IMR-90 (cell line): Measurements from ENCODE around the gene NT5DC2. TPM values are rescaled to one million over a fixed set of nuclear protein-coding genes. Genes with fewer than 3 reads are reported as not detected.

Experiments
- ATAC-seq: fragments of 200-7000 bp; cut with Tn5 transposase; 2 replicates; pipeline ENCODE4 v1.9.1; 2020; ENCODE audit warnings: low read depth, mild to moderate bottlenecking, moderate library complexity
- BruUV-seq: library from RNA; stranded (reverse); fragments of 400-500 nt; replicated peaks from 2 replicates; lab custom pipeline; 2021; lab: Mats Ljungman, UMichigan
- CTCF ChIA-PET: fragments of 300-600 bp; formaldehyde crosslinking; extraction: SDS; loops from one replicate; lab custom pipeline; 2021; ENCODE audit warnings: antibody characterized with exemption; lab: Yijun Ruan, JAX
- POLR2A ChIA-PET: fragments of 300-600 bp; sonication (Branson Sonifier 250); formaldehyde crosslinking; loops from one replicate; lab custom pipeline; 2022; ENCODE audit warnings: antibody characterized with exemption; ENCODE audit not compliant: unreplicated experiment; lab: Charles Lee
- DNase-seq: peaks from one replicate; pipeline ENCODE4 v3.0.0; 2013
- H2AFZ ChIP-seq: replicated peaks from 2 replicates; pipeline ENCODE3; 2013; ENCODE audit warnings: low read length, mild to moderate bottlenecking; ENCODE audit not compliant: poor library complexity
- H2AK5ac ChIP-seq: 2 replicates; pipeline ENCODE4 v1.6.1; 2013; ENCODE audit warnings: low read depth, low read length, inconsistent platforms
- H2AK9ac ChIP-seq: replicated peaks from 2 replicates; pipeline ENCODE3; 2013; ENCODE audit warnings: mild to moderate bottlenecking, low read depth, low read length, moderate library complexity; ENCODE audit not compliant: poor library complexity
- H2BK120ac ChIP-seq: 2 replicates; pipeline ENCODE4 v1.6.1; 2013; ENCODE audit warnings: low read depth, low read length, inconsistent platforms
- H2BK15ac ChIP-seq: 3 replicates; pipeline ENCODE4 v1.6.1; 2013; ENCODE audit warnings: low read depth, low read length, inconsistent platforms
- H2BK20ac ChIP-seq: 2 replicates; pipeline ENCODE4 v1.6.1; 2013; ENCODE audit warnings: low read depth, mild to moderate bottlenecking, inconsistent platforms, low read length, moderate library complexity
- H2BK5ac ChIP-seq: 2 replicates; pipeline ENCODE4 v1.6.1; 2013; ENCODE audit warnings: mild to moderate bottlenecking, low read depth, low read length, inconsistent platforms; ENCODE audit not compliant: poor library complexity, severe bottlenecking
- H3K14ac ChIP-seq: replicated peaks from 2 replicates; pipeline ENCODE4 v1.6.1; 2013; ENCODE audit warnings: low read depth, low read length, inconsistent platforms
- H3K18ac ChIP-seq: 2 replicates; pipeline ENCODE4 v1.6.1; 2013; ENCODE audit warnings: low read depth, low read length, control low read depth
- H3K23ac ChIP-seq: 2 replicates; pipeline ENCODE4 v1.6.1; 2013; ENCODE audit warnings: low read depth, low read length, inconsistent platforms
- H3K27ac ChIP-seq: 2 replicates; pipeline ENCODE4 v1.5.1; 2013; ENCODE audit warnings: mild to moderate bottlenecking, control low read depth, low read length; ENCODE audit not compliant: insufficient read depth
- H3K27me3 ChIP-seq: 2 replicates; pipeline ENCODE4 v1.6.1; 2013; ENCODE audit warnings: low read length; ENCODE audit not compliant: control insufficient read depth, insufficient read depth
- H3K36me3 ChIP-seq: 2 replicates; pipeline ENCODE4 v1.6.1; 2013; ENCODE audit warnings: low read length, mixed read lengths; ENCODE audit not compliant: control insufficient read depth, insufficient read depth
- H3K4ac ChIP-seq: 2 replicates; pipeline ENCODE4 v1.6.1; 2013; ENCODE audit warnings: low read depth, low read length, inconsistent platforms
- H3K4me1 ChIP-seq: 2 replicates; pipeline ENCODE4 v1.6.1; 2013; ENCODE audit warnings: low read length, mixed read lengths; ENCODE audit not compliant: control insufficient read depth, insufficient read depth
- H3K4me2 ChIP-seq: 2 replicates; pipeline ENCODE4 v1.6.1; 2013; ENCODE audit warnings: low read depth, mild to moderate bottlenecking, control low read depth, low read length, moderate library complexity
- H3K4me3 ChIP-seq: 2 replicates; pipeline ENCODE4 v1.5.1; 2013; ENCODE audit warnings: low read depth, mild to moderate bottlenecking, control low read depth, low read length, moderate library complexity; ENCODE audit not compliant: insufficient read depth
- H3K56ac ChIP-seq: 2 replicates; pipeline ENCODE4 v1.6.1; 2013; ENCODE audit warnings: low read length, inconsistent platforms; ENCODE audit not compliant: insufficient read depth; ENCODE audit errors: extremely low read depth
- H3K79me1 ChIP-seq, 2 experiments: 2 replicates each; pipeline ENCODE4 v1.6.1; 2013; ENCODE audit warnings: low read length in 2 of 2, inconsistent platforms in 1 of 2, low read depth in 1 of 2
- H3K9ac ChIP-seq: 2 replicates; pipeline ENCODE4 v1.6.1; 2013; ENCODE audit warnings: low read depth, low read length, control low read depth
- H3K9me1 ChIP-seq: 2 replicates; pipeline ENCODE4 v1.6.1; 2013; ENCODE audit warnings: low read length, inconsistent platforms; ENCODE audit not compliant: insufficient read depth
- H3K9me3 ChIP-seq: 2 replicates; pipeline ENCODE4 v1.6.1; 2013; ENCODE audit warnings: low read length; ENCODE audit not compliant: control insufficient read depth, insufficient read depth
- H4K20me1 ChIP-seq: 2 replicates; pipeline ENCODE4 v1.6.1; 2013; ENCODE audit warnings: low read length, inconsistent platforms; ENCODE audit not compliant: insufficient read depth
- H4K5ac ChIP-seq: 2 replicates; pipeline ENCODE4 v1.6.1; 2013; ENCODE audit warnings: mild to moderate bottlenecking, low read depth, low read length, control low read depth
- H4K8ac ChIP-seq, 2 experiments: 2 replicates each; pipeline ENCODE4 v1.6.1; 2013; ENCODE audit warnings: low read depth in 2 of 2, low read length in 2 of 2, control low read depth in 1 of 2, inconsistent platforms in 1 of 2
- H4K91ac ChIP-seq: 2 replicates; pipeline ENCODE4 v1.6.1; 2013; ENCODE audit warnings: low read depth, low read length, inconsistent platforms; ENCODE audit not compliant: insufficient read depth
- MAFK ChIP-seq: IDR thresholded peaks from 2 replicates; pipeline ENCODE4 v1.6.1; 2012; ENCODE audit warnings: low read depth, low read length, improper control_type of control experiment
- RCOR1 ChIP-seq: IDR thresholded peaks from 2 replicates; pipeline ENCODE4 v1.6.1; 2012; ENCODE audit warnings: mild to moderate bottlenecking, low read length, improper control_type of control experiment; ENCODE audit not compliant: insufficient replicate concordance
- whole genome bisulfite sequencing, 2 experiments: methylation state at CpG; one replicate each; pipeline versions ENCODE4 v1.1.5 to v1.1.7; 2013; ENCODE audit warnings: missing lambda C conversion rate in 2 of 2; ENCODE audit not compliant: insufficient read length in 1 of 2; ENCODE audit errors: extremely low coverage in 2 of 2; 5-methylcytosine and 5-hydroxymethylcytosine counted together
- dilution Hi-C: fragments of 300-500 bp; cut with HindIII; formaldehyde crosslinking; loops from one replicate; pipeline ENCODE4 v1.14.3; 2018; ENCODE audit warnings: low sequenced_read_pairs; ENCODE audit not compliant: unreplicated experiment
- in situ Hi-C: fragments of 300-500 bp; cut with MboI; formaldehyde crosslinking; loops from 3 replicates; pipeline ENCODE4 v1.14.3; 2019; ENCODE audit warnings: low sequenced_read_pairs, inconsistent platforms, mixed read lengths
- intact Hi-C: fragments of 100-400 bp; cut with micrococcal nuclease; formaldehyde crosslinking; loops from 2 replicates; pipeline ENCODE4 v1.10.0; 2022
- polyA plus RNA-seq, 3 experiments: library from polyadenylated mRNA; depleted of rRNA; stranded (reverse); fragments of >200 nt; gene quantifications; 2 replicates each; pipeline ENCODE4 v1.2.3, GENCODE V29; 2012; ENCODE audit warnings: low replicate concordance in 1 of 3
- total RNA-seq: library from RNA; depleted of rRNA; stranded (reverse); fragments of >200 nt; gene quantifications from 2 replicates; pipeline ENCODE4 v1.2.3, GENCODE V29; 2012

Gene NT5DC2
- total and polyA plus RNA-seq, 2 of the 4 experiments (the other 2 are of a cell fraction): 161 to 200 TPM

DNA sequence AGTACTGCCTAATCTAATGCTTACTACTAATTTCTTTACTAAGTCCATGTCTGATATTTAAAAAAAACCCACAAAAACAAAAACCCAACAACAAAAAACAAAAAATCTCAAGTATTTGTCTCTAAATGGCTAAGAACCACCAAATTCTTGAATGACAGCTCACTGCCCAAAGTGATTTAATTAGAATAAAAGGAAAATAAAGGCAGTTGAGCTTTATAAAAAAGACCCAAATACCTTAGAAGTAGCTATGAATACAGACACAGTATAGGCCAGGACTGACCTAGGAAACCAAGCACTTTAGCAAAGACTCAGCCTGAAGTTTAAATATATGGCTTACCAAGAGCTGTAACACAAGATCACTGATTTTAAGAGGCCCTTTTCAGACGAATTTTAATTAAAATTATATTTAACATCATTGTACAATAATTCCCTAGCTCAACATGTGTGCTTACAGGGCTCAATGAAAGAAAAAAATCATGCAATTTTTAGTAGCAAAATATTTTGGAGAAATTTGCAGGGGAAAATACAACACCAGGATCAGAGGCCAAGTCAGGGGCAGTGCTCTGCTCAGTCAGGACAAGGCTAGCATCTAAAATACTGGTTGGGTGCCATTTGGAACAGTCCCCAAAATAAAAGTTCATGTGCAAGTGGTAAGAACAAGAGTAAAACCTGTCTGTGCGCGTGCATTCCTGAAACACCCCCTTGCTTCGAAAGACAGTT is 27.5 kb upstream of the NT5DC2 start:
- Histone ChIP-seq H3K27me3 (no peaks in the 10 kb centered on the region), H3K4me3 (no peak overlapping the region), H2BK15ac (no peak overlapping the region), H3K18ac (no peak overlapping the region), H3K79me1 (peaks cover 27% of the 10 kb centered on the region in 2 experiments), H4K91ac (no peak overlapping the region), H4K5ac (no peak overlapping the region), H2AFZ (no peak overlapping the region), H3K27ac (no peak overlapping the region), H2AK5ac (no peak overlapping the region), H3K23ac (no peak overlapping the region), H3K9me1 (peaks cover 11% of the 10 kb centered on the region), H3K9ac (no peak overlapping the region), H3K36me3 (peaks cover 27% of the 10 kb centered on the region), H3K4me1 (peaks cover 4% of the 10 kb centered on the region), H2BK5ac (no peak overlapping the region), H3K56ac (no peak overlapping the region), H2AK9ac (no peak overlapping the region), H4K8ac (no peak overlapping the region), H4K20me1 (no peaks in the 10 kb centered on the region; the same call in 1 of the 2 replicates), H3K9me3 (no peaks in the 10 kb centered on the region), H2BK120ac (no peak overlapping the region), H3K4ac (no peak overlapping the region), H2BK20ac (no peak overlapping the region), H3K14ac (no peak overlapping the region), H3K4me2 (no peak overlapping the region)
- in situ Hi-C loops (no loop called here), intact Hi-C loops (loop anchor here (2.0 kb wide), 1 partner anchor 60 kb away; no protein-coding TSS in a partner anchor), dilution Hi-C loops (no loop called here)
- BruUV-seq: no TSS peak
- DNase-seq: no peak
- no CpG with 5 or more reads among the region's 4 CpGs for WGBS, 2 experiments
- POLR2A ChIA-PET: interaction anchor here (0.5 kb wide), 1 partner anchor 10 kb away, joined by 9 read pairs; no protein-coding TSS in a partner anchor
- ATAC-seq: no peak; the same call in 1 of the 2 replicates
- TF ChIP-seq RCOR1 (no peak), MAFK (no peak)
- CTCF ChIA-PET: interaction anchor here (0.5 to 0.6 kb wide), 2 partner anchors 10 to 87 kb away, joined by 3 read pairs; no protein-coding TSS in a partner anchor
